ENCODE data around the gene PDLIM5.

Gene PDLIM5

GRCh38 chr4:94566420-94566819 is 114.7 kb downstream of the PDLIM5 start:
- no peak for DNase-seq

GRCh38 chr4:94567811-94568210 is 116.1 kb downstream of the PDLIM5 start:
- DNase-seq: no peak

- no peak for DNase-seq
These were observed 118.8 kb downstream of the PDLIM5 start for GRCh38 chr4:94570558-94570957.

GRCh38 chr4:94571298-94571697 is 119.6 kb downstream of the PDLIM5 start:
- no peak for DNase-seq

- DNase-seq: no peak
These were observed 120.0 kb downstream of the PDLIM5 start for GRCh38 chr4:94571715-94572114.

- no peak for DNase-seq
These were observed 122.3 kb downstream of the PDLIM5 start for GRCh38 chr4:94574050-94574449.

GRCh38 chr4:94574616-94575015 is 122.9 kb downstream of the PDLIM5 start:
- DNase-seq: no peak

- DNase-seq: no peak
These were observed 123.9 kb downstream of the PDLIM5 start for GRCh38 chr4:94575652-94576051.

- no peak for DNase-seq
These were observed 124.5 kb downstream of the PDLIM5 start for GRCh38 chr4:94576210-94576609.

- DNase-seq: no peak
These were observed 125.4 kb downstream of the PDLIM5 start for GRCh38 chr4:94577136-94577535.

GRCh38 chr4:94578195-94578594 is 126.5 kb downstream of the PDLIM5 start:
- DNase-seq: no peak

GRCh38 chr4:94581766-94582165 is 130.0 kb downstream of the PDLIM5 start:
- DNase-seq: no peak

- DNase-seq: no peak
These were observed 130.8 kb downstream of the PDLIM5 start for GRCh38 chr4:94582517-94582916.

- no peak for DNase-seq
These were observed 132.3 kb downstream of the PDLIM5 start for GRCh38 chr4:94583914-94584641.

GRCh38 chr4:94588896-94589693 is 137.4 kb downstream of the PDLIM5 start:
- no peak for DNase-seq

- no peak for DNase-seq
These were observed 138.8 kb downstream of the PDLIM5 start for GRCh38 chr4:94590493-94590892.

GRCh38 chr4:94591289-94591688 is 139.5 kb downstream of the PDLIM5 start:
- DNase-seq: no peak

- no peak for DNase-seq
These were observed 143.3 kb downstream of the PDLIM5 start for GRCh38 chr4:94595013-94595412.

- no peak for DNase-seq
These were observed 144.2 kb downstream of the PDLIM5 start for GRCh38 chr4:94595880-94596483.

- no peak for DNase-seq
These were observed 147.0 kb downstream of the PDLIM5 start for GRCh38 chr4:94598758-94599157.

GRCh38 chr4:94603170-94603747 is 151.5 kb downstream of the PDLIM5 start:
- DNase-seq: no peak

GRCh38 chr4:94605241-94605805 is 153.6 kb downstream of the PDLIM5 start:
- DNase-seq: no peak

- DNase-seq: no peak
These were observed 158.4 kb downstream of the PDLIM5 start for GRCh38 chr4:94610145-94610544.
